Hypothalamus (tissue), 51 donors: ENCODE measurements around the gene EVI2A.
"Not testable (repeated sequence)": the region's sequence is repeated elsewhere in the genome, so short reads cannot be mapped to it uniquely, and the experiment has no call there.

Source experiments
- DNase-seq, 51 donors: peaks; one replicate each; lab custom pipeline; 2025; lab: John Stamatoyannopoulos, UW

Gene EVI2A

DNA sequence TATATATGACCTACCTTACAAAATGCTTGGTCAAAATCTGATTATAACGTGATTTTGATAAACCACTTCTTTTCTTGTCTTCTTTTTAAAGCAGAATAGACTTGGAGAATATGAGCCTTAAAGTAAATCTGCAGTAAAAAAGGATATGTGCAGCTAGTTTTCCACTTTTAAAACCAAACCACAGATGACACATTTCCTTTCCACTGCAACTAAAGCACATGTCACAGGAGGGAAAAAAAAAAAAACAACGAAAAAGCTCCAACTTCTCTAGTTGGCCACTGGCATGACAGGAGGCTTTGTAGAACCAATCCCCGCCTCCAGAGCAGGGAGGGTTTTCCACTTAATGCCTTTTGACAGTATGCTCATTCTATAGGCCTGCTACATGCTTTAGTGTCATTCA is at the start of gene EVI2A:
Gene EVI2A, minus strand, starts transcription at position 142 of the 400 bp plus-strand sequence. CDS start 2,609 bp downstream, outside the sequence.
- peak in 25 of 51 donors; percentile 3 to 66 (median 27) for DNase-seq

DNA sequence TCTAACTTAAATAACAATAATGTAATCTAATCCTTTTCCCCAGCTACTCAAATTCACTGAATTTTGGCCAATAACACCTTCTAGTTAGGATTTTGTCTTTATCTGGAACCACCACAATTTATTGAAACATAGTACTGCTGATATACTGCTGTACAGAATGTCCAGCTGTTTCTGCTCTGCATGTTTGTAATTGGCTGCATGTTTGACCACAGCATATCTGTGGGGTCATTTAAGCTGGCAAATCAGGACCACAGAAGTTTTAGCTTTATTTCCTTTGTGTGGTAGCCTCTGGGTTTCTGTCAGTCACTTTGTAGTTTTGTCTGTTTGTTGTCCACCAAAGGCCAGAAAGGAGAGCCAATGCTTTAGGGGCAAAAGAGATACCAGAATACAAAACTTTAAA is 47.8 kb upstream of the EVI2A start:
- DNase-seq, result no peak

- DNase-seq, result no peak
These were observed 44.7 kb upstream of the EVI2A start for GRCh38 chr17:31366088-31366487.

DNA sequence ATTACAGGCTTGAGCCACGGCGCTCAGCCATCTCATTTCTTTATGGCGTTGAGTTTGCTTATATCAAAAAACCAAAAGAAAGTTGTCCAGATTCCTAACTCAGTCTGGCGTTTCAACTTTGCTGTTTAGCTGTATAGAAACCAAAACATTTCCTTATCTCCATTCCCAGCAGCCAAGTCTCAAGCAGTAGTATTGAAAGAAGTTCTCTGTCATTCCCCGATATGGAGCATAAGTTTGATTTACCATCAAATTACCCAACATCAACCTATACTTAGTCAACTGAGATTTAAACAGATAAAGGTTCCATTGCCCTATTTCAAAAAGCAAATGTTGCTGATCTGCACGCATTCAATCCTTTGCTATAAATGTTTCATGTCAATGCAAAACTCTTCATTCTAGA is 42.6 kb upstream of the EVI2A start:
- no peak for DNase-seq

DNA sequence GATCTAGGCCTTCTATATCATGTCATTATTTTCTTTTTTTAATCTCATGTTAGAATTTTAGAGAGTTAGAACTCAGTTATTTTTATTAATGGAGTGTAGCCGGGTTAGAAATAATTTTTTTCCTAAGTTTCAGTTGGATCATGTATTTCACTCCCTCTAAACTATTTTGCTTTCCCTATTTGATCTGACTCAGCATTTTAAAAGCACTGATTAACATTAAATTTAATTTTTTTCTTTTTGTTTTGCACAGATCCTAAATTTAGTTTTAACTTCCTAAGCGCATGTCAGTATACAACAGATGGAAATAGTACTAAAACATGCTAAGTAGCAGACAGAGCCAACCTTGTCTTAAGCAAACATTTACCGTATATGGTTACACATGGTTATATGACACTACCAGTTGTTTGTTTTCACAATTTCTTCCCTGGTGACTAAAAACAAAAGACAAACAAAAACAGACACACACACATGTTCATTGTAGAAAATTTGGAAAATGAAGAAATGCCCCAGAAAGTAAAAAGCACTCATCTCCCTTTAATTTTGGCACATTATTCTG is 36.5 kb upstream of the EVI2A start:
- DNase-seq, result no peak

- no peak for DNase-seq
These were observed 35.7 kb upstream of the EVI2A start for GRCh38 chr17:31357091-31357490.

- no peak for DNase-seq
These were observed 34.5 kb upstream of the EVI2A start for GRCh38 chr17:31355935-31356334.

- DNase-seq, result no peak
These were observed 28.0 kb upstream of the EVI2A start for GRCh38 chr17:31349454-31349853.

DNA sequence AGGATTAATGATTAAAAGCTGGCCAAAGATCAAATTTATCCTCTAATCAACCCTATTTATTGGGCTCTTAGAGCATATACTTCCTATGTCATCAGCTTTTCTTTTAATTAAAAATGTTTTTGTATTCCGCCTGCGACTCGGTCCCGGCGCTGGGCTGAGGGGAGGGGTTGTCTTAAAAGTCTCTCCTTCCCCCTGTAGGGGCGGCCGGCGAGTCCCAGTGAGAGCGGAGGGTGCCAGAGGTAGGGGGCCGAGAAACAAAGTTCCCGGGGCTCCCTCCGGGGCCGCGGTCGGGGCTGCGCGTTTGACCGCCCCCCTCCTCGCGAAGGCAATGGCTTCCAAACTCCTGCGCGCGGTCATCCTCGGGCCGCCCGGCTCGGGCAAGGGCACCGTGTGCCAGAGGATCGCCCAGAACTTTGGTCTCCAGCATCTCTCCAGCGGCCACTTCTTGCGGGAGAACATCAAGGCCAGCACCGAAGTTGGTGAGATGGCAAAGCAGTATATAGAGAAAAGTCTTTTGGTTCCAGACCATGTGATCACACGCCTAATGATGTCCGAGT is 23.8 kb upstream of the EVI2A start:
- not testable (repeated sequence) for DNase-seq

DNA sequence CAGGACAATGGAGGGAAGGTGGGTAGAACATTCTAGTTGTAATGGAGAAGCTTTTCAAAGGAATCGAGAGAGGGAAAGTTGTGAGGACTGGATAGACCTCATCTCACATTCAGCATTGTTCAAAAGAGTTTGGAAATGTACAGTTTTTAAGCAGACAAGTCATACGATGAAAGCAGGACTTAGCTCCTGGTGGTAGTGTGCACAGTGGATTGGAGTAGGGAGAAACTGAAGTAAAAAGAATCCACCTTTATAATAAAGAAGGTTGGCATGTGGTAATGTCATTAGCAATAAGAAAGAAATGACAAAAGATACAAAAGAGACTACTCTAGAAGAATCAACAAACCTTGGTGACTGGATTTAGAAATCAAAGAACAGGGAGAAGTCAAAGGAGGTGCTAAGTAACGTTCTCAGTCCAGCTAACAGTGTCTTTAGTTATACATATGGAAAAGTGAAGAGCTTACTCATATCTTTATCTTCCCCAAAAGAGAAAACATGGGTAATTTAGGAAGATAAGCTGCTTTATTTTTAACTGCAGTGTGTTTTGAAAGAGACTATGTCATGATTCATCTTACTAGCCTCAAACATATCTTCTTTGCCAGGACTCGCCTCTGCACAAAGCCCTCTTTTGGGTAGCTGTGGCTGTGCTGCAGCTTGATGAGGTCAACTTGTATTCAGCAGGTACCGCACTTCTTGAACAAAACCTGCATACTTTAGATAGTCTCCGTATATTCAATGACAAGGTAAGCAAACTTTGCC is 18.7 kb upstream of the EVI2A start:
- DNase-seq, result peak in 2 of 51 donors; percentile 8 to 14

- DNase-seq, result no peak
These were observed 7.8 kb upstream of the EVI2A start for GRCh38 chr17:31329221-31329620.

DNA sequence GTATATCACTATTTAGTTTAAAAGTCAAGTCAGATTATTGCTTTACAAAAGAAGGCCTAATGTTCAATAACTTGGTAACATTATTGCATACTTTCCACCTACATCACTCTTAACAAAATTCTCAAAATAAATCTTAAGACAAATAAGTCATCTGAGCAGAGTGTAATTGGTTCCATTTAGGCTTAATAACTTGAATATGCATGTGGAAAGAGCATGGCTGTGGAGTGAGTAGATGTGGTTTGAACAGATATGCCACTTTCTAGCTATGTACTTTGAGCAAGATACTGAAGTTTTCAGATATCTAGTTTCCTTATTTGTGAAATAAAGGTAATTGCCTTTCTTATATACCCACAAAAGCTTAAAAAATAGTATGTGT is 6.7 kb upstream of the EVI2A start:
- DNase-seq, result no peak

GRCh38 chr17:31327534-31328159 is 6.2 kb upstream of the EVI2A start:
- no peak for DNase-seq

GRCh38 chr17:31323551-31323950 is 2.1 kb upstream of the EVI2A start:
- DNase-seq, result no peak

- DNase-seq, result no peak
These were observed 544 bp upstream of the EVI2A start for GRCh38 chr17:31321966-31322365.

- peak in 2 of 51 donors; percentile 43 to 53 for DNase-seq
These were observed 631 bp downstream of the EVI2A start for GRCh38 chr17:31320791-31321190.

DNA sequence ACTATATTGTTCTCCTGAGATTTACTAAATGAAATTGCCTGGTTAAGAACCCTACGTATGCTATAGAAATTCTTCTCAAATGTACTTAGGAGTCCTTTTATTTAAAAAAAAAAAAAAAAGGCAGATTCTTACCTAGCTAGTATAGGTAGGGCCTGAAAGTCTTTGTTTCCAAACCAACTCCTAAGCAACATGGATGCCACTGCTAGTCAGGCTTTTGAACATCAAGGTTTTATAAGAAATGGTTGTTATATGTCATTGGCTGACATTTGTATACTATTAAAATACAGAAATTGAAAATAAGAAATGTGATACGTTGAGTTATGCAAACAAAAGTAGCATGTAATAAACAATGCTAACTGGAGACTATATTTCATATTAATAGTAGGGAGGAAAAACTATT is 1.2 kb downstream of the EVI2A start:
- DNase-seq, result no peak

GRCh38 chr17:31318851-31319661 is 2.4 kb downstream of the EVI2A start:
- peak in 2 of 51 donors; percentile 58 to 78 for DNase-seq

DNA sequence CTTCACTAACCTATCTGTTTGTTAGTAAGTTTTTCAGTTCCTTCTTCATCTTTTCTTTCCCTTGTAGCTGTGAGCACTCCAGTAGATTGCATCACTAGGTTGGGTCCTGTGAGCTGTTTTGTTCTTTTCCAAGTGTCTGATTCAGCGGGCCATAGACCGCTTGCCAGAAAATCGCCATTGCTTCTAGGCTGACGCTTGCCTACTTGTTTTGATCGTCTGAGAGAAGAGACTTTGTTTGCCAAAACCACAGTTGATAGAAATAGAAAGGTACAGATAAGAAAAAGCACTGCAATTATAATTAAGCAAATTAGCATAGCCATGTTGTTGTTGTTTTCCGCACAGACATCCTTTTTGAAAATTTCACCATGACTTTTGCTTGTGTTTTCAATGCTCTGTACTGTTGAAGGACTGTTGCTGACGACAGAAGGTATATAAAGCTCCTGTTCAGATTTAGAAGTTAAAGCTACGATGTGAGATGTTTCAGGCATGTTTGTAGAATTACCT is 3.1 kb downstream of the EVI2A start:
- peak in 37 of 51 donors; percentile 6 to 85 (median 61) for DNase-seq

- DNase-seq, result no peak
These were observed 6.7 kb downstream of the EVI2A start for GRCh38 chr17:31314782-31315100.
